ENCODE measurements around the gene SPANXN2. TPM values are rescaled to one million over a fixed set of nuclear protein-coding genes. Genes with fewer than 3 reads are reported as not detected.

The SPANXN2 gene
- total RNA-seq, 1 experiment from 2014 or later: not detected

DNA sequence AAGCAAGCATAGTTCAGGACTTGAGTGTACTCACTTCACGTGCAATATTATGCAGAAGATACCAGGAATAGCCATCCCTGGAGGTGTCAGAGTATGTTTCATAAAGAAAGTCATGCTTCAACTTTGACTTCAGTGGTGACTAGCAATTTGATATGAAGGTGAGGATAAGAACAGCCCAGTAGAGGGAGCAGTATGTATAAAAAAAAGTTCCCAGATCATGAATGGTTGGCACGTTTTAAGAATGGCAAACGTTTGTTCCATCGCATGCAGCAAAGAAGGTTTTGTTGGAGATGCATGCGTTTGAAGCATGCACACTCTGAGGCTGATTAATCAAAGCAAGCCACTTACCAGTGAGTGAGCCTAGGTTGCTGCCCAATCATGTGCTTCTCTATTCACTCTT is 51.2 kb downstream of the SPANXN2 start:
- H3K9me2 ChIP-seq (ENCODE audit: insufficient read depth): no peaks in the 10 kb centered on the region
- H3K36me3 ChIP-seq (ENCODE audit: control insufficient read depth in 1 of 2, insufficient read depth in 2 of 2, low read length in 2 of 2): no peaks in the 10 kb centered on the region
- TF ChIP-seq CBX3 (IDR thresholded peaks at IDR 0.05; ENCODE audit: low read depth) (no peak), RAD21 (IDR thresholded peaks at IDR 0.05; ENCODE audit: low read depth) (no peak), POLR2A (IDR thresholded peaks at IDR 0.05; ENCODE audit: borderline replicate concordance, extremely low read depth, insufficient read depth, insufficient read length) (no peak), ELF1 (IDR thresholded peaks at IDR 0.05; ENCODE audit: borderline replicate concordance, low read depth) (no peak), SIN3A (IDR thresholded peaks at IDR 0.05; ENCODE audit: low read depth) (no peak), EGR1 (IDR thresholded peaks at IDR 0.05; ENCODE audit: low read depth) (no peak), ZNF274 (IDR thresholded peaks at IDR 0.05; ENCODE audit: low read depth, low read length) (no peak), REST (IDR thresholded peaks at IDR 0.05; ENCODE audit: low read depth) (no peak), EZH2phosphoT487 (IDR thresholded peaks at IDR 0.05; ENCODE audit: borderline replicate concordance) (no peak), POLR2AphosphoS5 (IDR thresholded peaks at IDR 0.05; ENCODE audit: low read depth, low read length) (no peak), JUND (IDR thresholded peaks at IDR 0.05) (no peak), CEBPB (IDR thresholded peaks at IDR 0.05; ENCODE audit: low read depth) (no peak), CTCF (IDR thresholded peaks at IDR 0.05 in 2 of 3, conservative IDR thresholded peaks at IDR 0.05 in 1 of 3; ENCODE audit: borderline replicate concordance in 1 of 3, insufficient read depth in 1 of 3, low read depth in 2 of 3, low read length in 2 of 3) (no peak), SRF (IDR thresholded peaks at IDR 0.05; ENCODE audit: low read depth) (no peak), YY1 (IDR thresholded peaks at IDR 0.05; ENCODE audit: extremely low read depth, insufficient replicate concordance, low read depth, low read length) (no peak), ZBTB33 (IDR thresholded peaks at IDR 0.05; ENCODE audit: extremely low read depth, insufficient replicate concordance, low read length) (no peak)
- TF ChIP-seq, protein P1, sequence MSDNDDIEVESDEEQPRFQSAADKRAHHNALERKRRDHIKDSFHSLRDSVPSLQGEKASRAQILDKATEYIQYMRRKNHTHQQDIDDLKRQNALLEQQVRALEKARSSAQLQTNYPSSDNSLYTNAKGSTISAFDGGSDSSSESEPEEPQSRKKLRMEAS (IDR thresholded peaks at IDR 0.05): no peak
- TF ChIP-seq, protein P2, sequence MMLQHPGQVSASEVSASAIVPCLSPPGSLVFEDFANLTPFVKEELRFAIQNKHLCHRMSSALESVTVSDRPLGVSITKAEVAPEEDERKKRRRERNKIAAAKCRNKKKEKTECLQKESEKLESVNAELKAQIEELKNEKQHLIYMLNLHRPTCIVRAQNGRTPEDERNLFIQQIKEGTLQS (IDR thresholded peaks at IDR 0.05): no peak
- DNase-seq (ENCODE audit: low read depth, low spot score): no peak
- H2AFZ ChIP-seq (ENCODE audit: low read depth, low read length, poor library complexity, severe bottlenecking): no peak overlapping the region
- H3K4me2 ChIP-seq (ENCODE audit: low read length): no peak overlapping the region
- POLR2A ChIA-PET: no interaction called here
- H3K27me3 ChIP-seq (ENCODE audit: insufficient read depth, low read length): no peaks in the 10 kb centered on the region
- no peak overlapping the region for H3K9ac ChIP-seq (ENCODE audit: low read length)
- no TSS peak for BruUV-seq (replicated peaks)
- H4K20me1 ChIP-seq (ENCODE audit: insufficient read depth): no peaks in the 10 kb centered on the region
- intact Hi-C loops (cut with micrococcal nuclease): no loop called here
- H3K4me1 ChIP-seq (ENCODE audit: control insufficient read depth in 1 of 2, insufficient read depth in 2 of 2, low read length in 2 of 2): no peaks in the 10 kb centered on the region
- no peak overlapping the region for H3K27ac ChIP-seq (ENCODE audit: low read depth, low read length)
- H3K4me3 ChIP-seq (replicated peaks in 1 of 2; ENCODE audit: low read depth in 1 of 2, low read length in 2 of 2): no peak overlapping the region
- no peaks in the 10 kb centered on the region for H3K9me3 ChIP-seq (ENCODE audit: control insufficient read depth in 1 of 2, insufficient read depth in 1 of 2, low read depth in 1 of 2, low read length in 2 of 2)
- ATAC-seq: no peak
- RAD21 ChIA-PET (ENCODE audit: low non-redundant PET in 1 of 2, low total read pairs in 2 of 2, uncharacterized antibody in 2 of 2, unreplicated experiment in 2 of 2): no interaction called here
- CTCF ChIA-PET: no interaction called here
- no peaks in the 10 kb centered on the region for H3K79me2 ChIP-seq (ENCODE audit: insufficient read depth, low read length)
